ENCODE results near the gene OXCT1.
"Not testable (repeated sequence)": the region's sequence is repeated elsewhere in the genome, so short reads cannot be mapped to it uniquely, and the experiment has no call there.

Gene OXCT1

GRCh38 chr5:41821051-41821450 is 49.2 kb downstream of the OXCT1 start:
- no peak for DNase-seq

- DNase-seq, result no peak
Measured at GRCh38 chr5:41820150-41820549, 50.1 kb downstream of the OXCT1 start.

- DNase-seq, result peak; percentile 11
Measured at GRCh38 chr5:41817625-41818301, 52.5 kb downstream of the OXCT1 start.

- DNase-seq, result no peak
Measured at GRCh38 chr5:41815663-41816229, 54.5 kb downstream of the OXCT1 start.

DNA sequence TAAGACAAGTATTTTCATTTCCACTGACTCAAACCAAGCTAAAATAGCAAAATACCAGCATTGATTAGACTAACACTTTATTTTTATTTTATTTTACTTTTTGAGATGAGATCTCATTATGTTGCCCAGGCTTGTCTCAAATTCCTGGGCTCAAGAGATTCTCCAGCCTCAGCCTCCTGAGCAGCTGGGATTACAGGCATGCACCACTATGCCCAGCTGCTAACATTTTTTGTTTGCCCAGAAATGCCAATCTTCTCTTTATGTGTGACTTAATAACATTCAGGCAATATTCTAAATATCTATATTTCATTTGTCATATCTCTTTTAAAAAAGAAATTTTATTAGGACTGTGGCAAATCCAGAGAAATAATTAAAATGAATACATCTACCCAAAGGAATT is 55.0 kb downstream of the OXCT1 start:
- DNase-seq, result no peak

- not testable (repeated sequence) for DNase-seq
Measured at GRCh38 chr5:41814306-41814705, 55.9 kb downstream of the OXCT1 start.

DNA sequence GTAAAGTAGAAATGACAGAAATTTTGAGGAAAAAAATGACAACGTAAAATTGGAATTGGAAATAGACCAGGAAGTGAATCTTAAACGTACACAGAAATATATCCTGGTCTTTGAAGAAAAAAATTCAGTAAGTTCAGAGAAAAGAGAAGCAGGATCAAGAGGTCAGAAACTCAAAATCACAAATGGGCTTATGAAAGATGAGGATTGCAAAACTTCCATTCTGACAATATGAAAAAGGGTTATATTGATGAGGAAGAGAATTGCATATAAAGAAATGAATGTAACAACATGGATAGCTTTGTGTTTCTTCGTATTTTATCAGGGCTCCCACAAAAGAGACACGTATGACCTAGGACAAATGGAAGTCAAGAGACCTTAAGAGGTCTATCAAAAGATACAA is 58.1 kb downstream of the OXCT1 start:
- no peak for DNase-seq

GRCh38 chr5:41809128-41809527 is 61.1 kb downstream of the OXCT1 start:
- DNase-seq, result no peak

GRCh38 chr5:41808294-41808693 is 61.9 kb downstream of the OXCT1 start:
- DNase-seq, result no peak

DNA sequence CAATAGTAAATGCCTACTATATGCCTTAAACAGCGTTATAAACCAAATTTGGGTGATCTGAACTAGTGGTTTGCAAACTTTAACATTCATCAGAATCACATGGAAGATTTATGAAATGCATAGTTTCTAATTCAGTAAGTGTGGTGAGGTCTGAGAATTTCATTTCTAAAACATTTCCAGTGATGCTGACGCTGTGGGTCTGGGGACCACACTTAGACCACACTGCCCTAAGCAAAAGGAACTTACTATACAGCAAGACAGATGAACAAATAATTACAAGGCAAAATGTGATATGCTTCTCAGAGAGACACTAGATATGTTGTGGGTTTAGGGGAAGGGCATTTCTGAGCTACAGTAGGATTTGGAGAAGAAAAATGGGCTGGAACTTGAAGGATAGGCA is 72.6 kb downstream of the OXCT1 start:
- DNase-seq, result peak; percentile 50

DNA sequence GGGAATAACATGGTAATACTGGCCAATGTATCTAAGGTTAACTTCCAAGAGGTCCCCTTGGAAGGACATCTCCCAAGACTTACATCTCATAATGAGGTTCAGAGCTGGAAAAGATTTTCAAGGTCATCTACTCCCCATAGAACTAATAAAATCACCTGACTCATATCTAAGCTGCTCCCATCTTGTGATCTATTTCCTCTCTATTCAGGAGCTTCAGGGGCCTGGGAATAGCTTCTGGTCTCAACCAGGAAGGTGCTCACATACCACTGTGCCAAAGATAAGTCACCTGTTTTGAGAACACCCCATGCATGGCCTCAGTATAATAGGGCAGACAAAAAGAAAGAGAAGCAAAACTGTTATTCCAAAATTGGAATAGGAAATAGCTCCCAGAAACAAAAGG is 74.2 kb downstream of the OXCT1 start:
- no peak for DNase-seq

DNA sequence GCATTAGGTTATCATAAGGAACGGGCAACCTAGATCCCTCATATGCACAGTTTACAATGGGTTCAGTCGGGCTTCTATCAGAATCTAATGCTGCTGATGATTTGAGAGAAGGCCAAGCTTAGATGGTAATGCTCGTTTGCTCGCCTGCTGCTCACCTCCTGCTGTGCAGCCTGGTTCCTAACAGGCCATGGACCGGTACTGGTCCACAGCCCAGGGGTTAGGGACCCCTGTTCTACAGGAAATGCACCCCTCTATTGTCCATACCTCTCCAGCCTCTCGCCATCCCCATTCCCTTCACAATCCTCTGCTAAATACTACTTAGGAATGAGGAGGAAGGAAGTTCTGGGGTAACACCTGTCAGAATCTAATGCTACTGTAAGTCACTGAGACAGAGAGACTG is 75.1 kb downstream of the OXCT1 start:
- DNase-seq, result no peak

GRCh38 chr5:41794471-41794870 is 75.8 kb downstream of the OXCT1 start:
- no peak for DNase-seq

DNA sequence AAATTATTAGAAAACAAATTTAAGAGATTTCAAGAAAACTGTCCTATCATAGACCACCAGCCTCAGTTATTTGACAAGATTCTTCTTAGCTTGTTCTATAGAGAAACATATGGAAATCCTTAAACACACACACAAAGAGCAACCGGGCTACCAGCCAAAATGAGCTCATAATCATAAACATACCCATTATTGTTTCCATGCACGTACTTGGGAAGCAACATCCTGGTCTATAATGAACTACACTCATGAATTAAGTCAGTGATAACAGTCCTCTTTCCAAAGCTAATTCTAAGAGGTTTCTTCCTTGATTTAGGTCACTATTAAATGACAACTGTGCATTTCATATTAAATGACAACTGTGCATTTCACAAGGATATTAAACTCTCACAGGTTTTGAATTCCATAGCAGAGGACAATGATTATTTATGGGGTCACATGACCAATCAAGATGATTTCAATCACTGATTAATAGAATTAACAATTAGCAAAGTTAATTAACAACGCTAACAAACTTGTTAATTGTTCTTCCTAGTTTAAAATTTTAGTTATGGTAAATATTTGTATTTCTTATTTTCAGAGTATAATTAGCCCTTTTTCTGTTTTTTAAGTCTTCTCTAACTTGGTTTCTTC is 77.0 kb downstream of the OXCT1 start:
- no peak for DNase-seq

DNA sequence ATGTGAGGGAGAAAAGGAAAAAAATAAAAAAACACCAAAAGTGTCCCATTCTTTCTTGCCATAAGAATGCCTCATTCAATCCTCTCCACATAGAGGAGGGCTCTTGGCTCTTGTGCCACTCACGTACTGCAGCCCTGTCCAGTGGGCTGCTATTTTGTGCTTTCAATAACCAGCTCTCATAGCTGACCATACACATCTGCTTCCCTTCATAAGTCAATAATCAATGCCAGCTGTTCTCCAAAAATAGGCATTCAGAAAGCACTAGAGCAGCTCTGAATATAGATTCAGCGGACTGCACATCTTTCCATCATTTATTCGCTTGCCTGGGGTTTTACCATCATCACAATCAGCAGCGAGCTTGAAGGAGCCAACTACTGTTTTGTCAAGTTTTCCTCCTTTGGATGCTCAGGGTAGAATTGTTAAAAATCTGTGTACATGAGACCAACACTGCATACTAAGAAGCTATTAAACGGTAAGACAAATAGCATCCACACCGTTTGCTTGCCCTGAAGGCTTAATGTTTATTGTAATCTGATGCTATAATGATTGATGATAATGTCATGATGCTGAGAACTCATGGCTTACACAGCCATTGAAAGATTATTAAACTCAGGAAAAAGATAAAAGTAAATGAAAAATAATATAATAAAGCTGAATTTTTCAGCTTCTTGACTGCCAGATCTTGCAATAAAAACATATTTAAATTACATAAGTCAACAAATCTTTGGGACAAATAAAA is 80.0 kb downstream of the OXCT1 start:
- no peak for DNase-seq

GRCh38 chr5:41789434-41789833 is 80.8 kb downstream of the OXCT1 start:
- no peak for DNase-seq

GRCh38 chr5:41788941-41789368 is 81.3 kb downstream of the OXCT1 start:
- DNase-seq, result no peak

- DNase-seq, result no peak
Measured at GRCh38 chr5:41787265-41787664, 83.0 kb downstream of the OXCT1 start.

DNA sequence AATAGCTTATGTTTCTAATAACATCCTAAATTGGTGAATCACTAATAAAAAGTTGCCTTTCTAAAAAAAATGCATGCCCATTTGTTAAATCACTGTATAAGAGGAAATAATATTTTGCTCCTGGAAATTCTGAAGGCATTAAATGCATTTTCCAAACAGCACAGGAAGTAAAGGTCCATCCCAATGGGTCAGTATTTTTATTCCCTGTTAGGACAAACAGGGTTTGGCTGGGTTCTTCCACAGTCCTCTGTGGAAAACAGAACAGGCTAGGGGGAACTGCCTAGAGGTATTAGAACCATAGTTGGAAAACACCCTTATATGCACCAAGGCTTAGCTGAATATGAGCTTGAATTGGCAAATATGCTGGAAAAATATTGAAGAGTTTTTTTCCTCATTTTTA is 85.2 kb downstream of the OXCT1 start:
- no peak for DNase-seq

GRCh38 chr5:41778410-41778809 is 91.8 kb downstream of the OXCT1 start:
- no peak for DNase-seq

GRCh38 chr5:41776435-41776834 is 93.8 kb downstream of the OXCT1 start:
- DNase-seq, result no peak

DNA sequence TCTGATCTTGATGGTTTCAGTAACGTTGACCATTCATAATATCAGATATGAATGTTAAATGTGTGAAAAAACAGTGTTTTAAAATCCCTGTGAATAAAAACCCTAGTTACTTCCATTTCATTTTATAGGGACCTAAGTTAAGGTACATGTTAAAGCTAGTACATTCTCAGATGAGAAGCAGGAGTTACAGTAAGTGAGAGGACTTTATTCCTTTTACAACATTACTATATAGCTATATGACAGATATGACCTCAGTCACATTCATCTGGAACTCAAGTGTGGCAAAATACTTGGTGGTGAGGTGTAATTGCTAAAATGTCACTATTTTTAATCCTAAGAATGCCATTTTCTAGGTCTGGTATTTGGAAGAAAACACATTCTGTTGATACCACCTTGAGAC is 96.4 kb downstream of the OXCT1 start:
- no peak for DNase-seq

GRCh38 chr5:41772785-41773442 is 97.3 kb downstream of the OXCT1 start:
- DNase-seq, result no peak
